ENCODE results near the gene USP38.
"Not testable (repeated sequence)": the region's sequence is repeated elsewhere in the genome, so short reads cannot be mapped to it uniquely, and the experiment has no call there.

Gene USP38

GRCh38 chr4:143184503-143185252 lies at the start of gene USP38:
TSS of gene USP38 (plus strand) at chr4:143184917. CDS start at chr4:143185451, 534 bp downstream.
- peak; percentile 88 for DNase-seq

- no peak for DNase-seq
These were observed 49.4 kb upstream of the USP38 start for GRCh38 chr4:143135358-143135757.

- DNase-seq: no peak
These were observed 44.0 kb upstream of the USP38 start for GRCh38 chr4:143140696-143141095.

- DNase-seq: no peak
These were observed 36.2 kb upstream of the USP38 start for GRCh38 chr4:143148521-143148920.

GRCh38 chr4:143156853-143157252 lies 27.9 kb upstream of the USP38 start:
- no peak for DNase-seq

GRCh38 chr4:143163614-143164013 lies 21.1 kb upstream of the USP38 start:
- DNase-seq: no peak

- not testable (repeated sequence) for DNase-seq
These were observed 18.0 kb upstream of the USP38 start for GRCh38 chr4:143166722-143167121.

GRCh38 chr4:143178923-143179322 lies 5.8 kb upstream of the USP38 start:
- DNase-seq: no peak

- DNase-seq: no peak
These were observed 1.1 kb upstream of the USP38 start for GRCh38 chr4:143183513-143184216.

GRCh38 chr4:143184217-143184502 lies 557 bp upstream of the USP38 start:
- DNase-seq: no peak

GRCh38 chr4:143185253-143186107 lies 763 bp downstream of the USP38 start:
- DNase-seq: peak; percentile 24

GRCh38 chr4:143186212-143186611 lies 1.5 kb downstream of the USP38 start:
- no peak for DNase-seq

- no peak for DNase-seq
These were observed 1.9 kb downstream of the USP38 start for GRCh38 chr4:143186649-143187048.

- DNase-seq: no peak
These were observed 3.7 kb downstream of the USP38 start for GRCh38 chr4:143188136-143189088.

- no peak for DNase-seq
These were observed 4.8 kb downstream of the USP38 start for GRCh38 chr4:143189528-143189927.

- no peak for DNase-seq
These were observed 10.9 kb downstream of the USP38 start for GRCh38 chr4:143195581-143195980.

GRCh38 chr4:143196323-143196722 lies 11.6 kb downstream of the USP38 start:
- DNase-seq: no peak

- DNase-seq: no peak
These were observed 14.8 kb downstream of the USP38 start for GRCh38 chr4:143199503-143199902.

- DNase-seq: no peak
These were observed 18.1 kb downstream of the USP38 start for GRCh38 chr4:143202824-143203223.

GRCh38 chr4:143203577-143203976 lies 18.9 kb downstream of the USP38 start:
- DNase-seq: no peak

GRCh38 chr4:143207555-143207954 lies 22.8 kb downstream of the USP38 start:
- no peak for DNase-seq

GRCh38 chr4:143212566-143212965 lies 27.8 kb downstream of the USP38 start:
- no peak for DNase-seq

- DNase-seq: no peak
These were observed 31.2 kb downstream of the USP38 start for GRCh38 chr4:143215873-143216272.
